ENCODE results near the gene EPYC.
A peak's percentile ranks its signal among the peaks of the same experiment; 100 is the strongest.
"Not testable (repeated sequence)": the region's sequence is repeated elsewhere in the genome, so short reads cannot be mapped to it uniquely, and the experiment has no call there.

Gene EPYC

GRCh38 chr12:90995010-90995409 is 9.8 kb downstream of the EPYC start:
- FAIRE-seq (peak; percentile 26), DNase-seq (ENCODE audit: insufficient read length, low spot score) (no peak)

GRCh38 chr12:90991952-90992465 is 12.8 kb downstream of the EPYC start:
- DNase-seq (ENCODE audit: insufficient read length, low spot score) (no peak), FAIRE-seq (no peak)

DNA sequence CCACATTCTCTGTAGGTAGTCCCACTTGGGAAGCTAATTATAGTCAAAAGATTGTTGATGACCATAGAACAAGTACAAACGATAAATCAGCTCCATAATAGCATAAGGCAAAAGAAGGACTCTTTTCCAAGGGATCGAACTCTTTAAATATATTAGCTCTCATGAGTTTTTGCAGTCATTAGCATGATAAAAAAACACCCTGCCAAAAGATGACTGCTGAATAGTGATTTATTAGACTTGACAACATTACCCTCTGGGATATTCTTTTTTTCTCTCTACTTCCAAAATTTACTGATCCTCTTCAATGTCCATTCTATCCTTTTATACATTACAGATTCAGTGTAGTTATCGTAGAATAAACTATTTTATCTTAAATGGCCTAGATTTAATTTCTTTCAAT is 14.2 kb downstream of the EPYC start:
- FAIRE-seq (no peak), DNase-seq (ENCODE audit: insufficient read length, low spot score) (no peak)

DNA sequence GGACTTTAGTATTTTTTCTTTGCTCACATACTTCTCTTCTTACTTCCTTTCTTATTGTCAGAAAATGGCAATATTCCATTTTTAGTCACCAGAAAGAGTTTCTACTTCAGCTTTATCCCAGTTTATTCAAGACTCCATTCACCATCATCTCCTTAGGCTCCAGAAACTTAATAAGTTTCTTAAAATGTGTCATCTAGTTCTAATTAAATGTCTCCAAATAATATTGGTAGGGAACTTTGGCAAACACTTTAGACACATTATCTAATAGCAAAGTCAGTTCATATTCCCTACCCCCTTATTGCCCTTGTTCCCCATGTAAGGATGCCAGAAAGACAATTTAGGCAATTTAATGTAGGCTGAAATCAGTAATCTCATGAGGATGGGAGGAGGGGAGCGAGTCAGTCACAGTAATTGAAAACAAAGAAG is 15.1 kb downstream of the EPYC start:
- DNase-seq (ENCODE audit: insufficient read length, low spot score) (no peak), FAIRE-seq (no peak)

- DNase-seq (ENCODE audit: insufficient read length, low spot score) (no peak), FAIRE-seq (no peak)
Measured at GRCh38 chr12:90987520-90987919, 17.3 kb downstream of the EPYC start.

GRCh38 chr12:90987101-90987500 is 17.7 kb downstream of the EPYC start:
- no peak for FAIRE-seq
- DNase-seq (ENCODE audit: insufficient read length, low spot score): no peak

- not testable (repeated sequence) for FAIRE-seq; DNase-seq (ENCODE audit: insufficient read length, low spot score)
Measured at GRCh38 chr12:90985331-90985730, 19.4 kb downstream of the EPYC start.

DNA sequence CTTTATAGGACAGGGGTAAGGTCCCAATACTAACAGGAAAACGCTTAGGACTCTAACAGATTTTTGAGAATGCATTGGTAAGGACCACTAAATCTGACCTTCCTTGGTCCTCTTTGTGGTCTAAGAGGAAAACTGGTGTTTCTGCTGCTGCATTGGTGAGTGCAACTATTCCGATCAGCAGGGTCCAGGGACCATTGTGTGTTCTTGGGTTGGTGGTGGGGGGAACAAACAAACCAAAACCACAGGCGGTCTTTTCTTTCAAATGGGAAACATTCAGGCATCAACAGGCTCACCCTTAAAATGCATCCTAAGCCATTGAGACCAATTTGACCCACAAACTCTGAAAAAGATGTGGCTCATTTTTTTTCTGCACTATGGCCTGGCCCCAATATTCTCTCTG is 20.7 kb downstream of the EPYC start:
- FAIRE-seq: no peak
- no peak for DNase-seq (ENCODE audit: insufficient read length, low spot score)

GRCh38 chr12:90982170-90982569 is 22.6 kb downstream of the EPYC start:
- DNase-seq (ENCODE audit: insufficient read length, low spot score) (no peak), FAIRE-seq (no peak)

GRCh38 chr12:90979951-90980350 is 24.8 kb downstream of the EPYC start:
- DNase-seq (ENCODE audit: insufficient read length, low spot score) (no peak), FAIRE-seq (no peak)

DNA sequence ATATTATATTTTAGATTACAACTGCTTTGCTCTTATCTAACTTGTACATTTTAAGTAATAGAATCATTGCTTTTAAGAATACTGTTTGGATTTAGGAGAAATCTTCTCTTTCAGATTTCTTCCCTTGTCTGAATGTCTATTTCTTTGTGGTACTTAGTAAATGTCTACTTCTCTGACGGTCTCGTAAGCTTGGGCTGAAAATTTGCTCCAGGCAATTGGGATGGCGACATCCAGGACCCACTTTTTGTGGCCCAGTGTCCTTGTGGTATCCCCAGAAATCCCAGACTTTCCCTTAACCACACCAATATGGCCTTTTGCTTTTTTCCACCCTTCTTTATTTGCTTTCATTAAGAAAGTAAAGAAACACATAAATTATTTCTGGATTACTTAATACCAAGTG is 25.8 kb downstream of the EPYC start:
- FAIRE-seq (no peak), DNase-seq (ENCODE audit: insufficient read length, low spot score) (no peak)

DNA sequence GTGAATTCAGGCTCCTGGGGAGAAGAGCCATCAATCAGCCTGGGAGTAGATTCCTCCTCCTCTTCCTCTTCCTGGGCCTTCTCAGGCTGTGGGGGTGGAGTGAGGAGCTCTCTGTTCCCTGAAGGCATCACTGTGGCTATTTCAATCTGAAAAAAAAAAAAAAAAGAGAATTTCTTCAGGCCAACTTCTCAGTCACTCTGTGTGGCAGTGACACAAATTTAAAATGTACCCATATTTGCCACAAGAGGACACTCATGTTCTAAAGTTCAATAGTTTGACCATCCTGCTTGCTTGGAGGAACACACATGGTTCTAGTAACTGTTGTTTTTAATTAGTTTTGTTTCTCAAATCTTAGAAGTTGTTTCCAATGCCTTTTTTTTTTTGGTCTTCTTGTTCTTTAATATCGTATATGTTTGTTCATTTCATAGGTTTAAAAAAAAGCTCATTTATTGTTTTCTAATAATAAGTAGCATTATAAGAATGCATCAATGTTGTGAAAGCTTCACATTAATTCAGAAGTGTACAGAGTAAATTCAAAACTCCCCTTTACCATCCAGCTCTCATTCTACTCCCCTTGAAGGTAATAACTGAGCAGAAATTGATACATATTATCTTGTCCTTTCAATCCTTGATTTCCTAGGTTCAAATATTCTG is 26.5 kb downstream of the EPYC start:
- no peak for DNase-seq (ENCODE audit: insufficient read length, low spot score)
- FAIRE-seq: peak; percentile 48

GRCh38 chr12:90977224-90977623 is 27.5 kb downstream of the EPYC start:
- DNase-seq (ENCODE audit: insufficient read length, low spot score) (no peak), FAIRE-seq (no peak)

- FAIRE-seq (no peak), DNase-seq (ENCODE audit: insufficient read length, low spot score) (no peak)
Measured at GRCh38 chr12:90974286-90974685, 30.5 kb downstream of the EPYC start.

- no peak for FAIRE-seq
Measured at GRCh38 chr12:90972226-90972625, 32.5 kb downstream of the EPYC start.

DNA sequence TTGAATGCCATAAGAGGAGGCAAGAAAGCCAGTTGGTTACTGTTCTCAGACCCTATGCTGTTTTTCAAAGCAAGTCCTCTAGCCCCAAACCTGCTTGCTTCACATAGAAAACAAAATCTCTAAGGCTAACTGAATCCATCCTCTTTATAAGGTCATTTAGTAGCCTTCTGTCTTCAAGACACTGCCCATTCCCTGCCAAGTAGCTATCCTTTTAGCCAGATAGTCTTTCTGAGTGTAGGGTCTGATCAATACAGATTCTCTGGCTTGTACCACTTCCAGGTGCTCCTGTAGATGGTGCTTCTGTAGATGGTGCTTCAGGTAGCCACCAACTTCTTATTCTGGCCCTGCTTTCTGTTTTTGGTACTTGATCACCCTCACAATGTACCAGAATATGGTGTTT is 33.9 kb downstream of the EPYC start:
- DNase-seq (ENCODE audit: insufficient read length, low spot score) (no peak), FAIRE-seq (no peak)

More at GRCh38 chr12:90972226-90972625, 32.5 kb downstream of the EPYC start:
- DNase-seq (ENCODE audit: insufficient read length, low spot score): no peak

DNA sequence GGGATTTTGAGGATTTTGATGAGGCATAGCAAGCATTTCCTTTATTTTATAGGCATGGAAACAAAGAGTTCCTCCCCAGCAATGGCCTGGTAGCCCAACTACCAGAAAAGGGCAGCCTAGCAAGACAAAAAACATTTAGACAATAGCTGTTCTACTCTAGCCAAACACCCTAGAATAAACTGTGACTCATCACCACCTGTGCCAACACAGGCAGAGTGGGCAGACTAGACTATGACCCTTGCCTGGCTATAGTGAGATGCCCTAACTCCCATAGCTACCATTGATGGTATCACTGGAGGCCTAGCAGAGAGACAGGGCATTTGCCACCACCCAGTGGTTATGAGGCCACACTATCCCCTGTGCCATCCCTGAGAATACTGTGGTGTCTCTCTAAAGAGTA is 34.3 kb downstream of the EPYC start:
- FAIRE-seq (no peak), DNase-seq (ENCODE audit: insufficient read length, low spot score) (no peak)

GRCh38 chr12:90969851-90970250 is 34.9 kb downstream of the EPYC start:
- FAIRE-seq: no peak
- DNase-seq (ENCODE audit: insufficient read length, low spot score): no peak

GRCh38 chr12:90969346-90969745 is 35.4 kb downstream of the EPYC start:
- DNase-seq (ENCODE audit: insufficient read length, low spot score) (no peak), FAIRE-seq (no peak)

- DNase-seq (ENCODE audit: insufficient read length, low spot score): no peak
- FAIRE-seq: peak; percentile 8
Measured at GRCh38 chr12:90965204-90965603, 39.6 kb downstream of the EPYC start.

DNA sequence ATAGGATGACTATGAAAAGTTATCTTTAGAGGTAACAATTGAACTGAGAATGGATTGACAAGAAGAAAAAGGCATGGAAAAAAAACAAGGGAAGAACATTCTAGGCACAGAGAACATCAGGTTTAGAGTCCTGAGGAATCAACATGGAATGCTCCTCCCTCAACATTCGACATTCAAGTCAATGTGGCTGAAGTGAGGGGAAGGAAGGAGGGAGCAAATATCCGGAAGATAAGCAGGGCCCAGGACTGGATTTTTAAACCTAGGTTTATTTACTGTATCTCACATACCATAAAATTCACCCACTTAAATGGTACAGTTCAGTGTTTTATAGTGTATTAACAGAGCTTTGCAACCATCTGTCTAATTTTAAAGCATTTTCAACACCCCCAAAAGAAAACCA is 40.2 kb downstream of the EPYC start:
- DNase-seq (ENCODE audit: insufficient read length, low spot score) (no peak), FAIRE-seq (no peak)

DNA sequence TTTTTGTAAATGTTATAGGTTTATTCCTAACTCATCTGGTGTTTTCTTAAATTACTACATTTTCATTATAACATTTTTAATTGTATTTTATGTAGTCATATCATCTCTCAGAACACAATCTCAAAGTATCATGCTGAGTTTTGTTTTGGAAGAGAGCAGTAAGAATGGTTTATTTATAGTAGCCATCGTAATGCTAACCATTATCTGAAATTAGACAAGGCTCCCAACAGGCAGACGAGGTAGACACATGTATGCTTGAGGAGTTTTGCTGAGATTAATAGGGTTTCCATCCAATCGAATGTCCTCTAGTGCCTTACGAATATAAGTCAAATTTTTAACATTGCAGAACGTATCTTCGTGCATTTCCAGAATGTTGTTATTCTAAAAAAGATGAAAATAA is 40.8 kb downstream of the EPYC start:
- FAIRE-seq (no peak), DNase-seq (ENCODE audit: insufficient read length, low spot score) (no peak)

DNA sequence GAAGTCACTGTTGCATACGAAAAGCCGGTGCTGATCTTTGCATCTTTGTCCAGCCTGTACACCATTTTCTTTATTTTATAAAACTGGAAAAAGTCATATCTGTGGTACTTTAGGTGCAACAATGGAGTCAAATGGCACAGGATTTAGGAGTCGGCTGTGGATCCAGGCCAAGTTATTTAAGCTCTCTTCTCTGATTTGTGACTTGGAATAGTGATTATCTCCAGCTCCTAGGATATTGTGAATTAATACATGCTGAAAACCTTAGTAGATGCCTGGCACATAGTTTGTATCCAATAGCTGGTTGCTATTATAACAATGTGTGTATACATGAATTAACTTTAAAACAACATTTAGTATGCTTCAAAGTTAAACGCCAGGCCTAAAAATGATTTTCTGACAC is 43.6 kb downstream of the EPYC start:
- FAIRE-seq (no peak), DNase-seq (ENCODE audit: insufficient read length, low spot score) (no peak)
